Panc1 (cell line): ENCODE data around the gene NKG7. TPM values are rescaled to one million over a fixed set of nuclear protein-coding genes. Genes with fewer than 3 reads are reported as not detected.

Source experiments
- ATAC-seq: fragments of 200-7000 bp; cut with Tn5 transposase; 2 replicates; pipeline ENCODE4 v1.9.1; 2020; ENCODE audit warnings: mild to moderate bottlenecking, moderate library complexity
- BruUV-seq: library from RNA; stranded (reverse); fragments of 400-500 nt; replicated peaks from 2 replicates; lab custom pipeline; 2021; lab: Mats Ljungman, UMichigan
- CTCF ChIA-PET: fragments of 300-600 bp; sonication (Branson Sonifier 250); formaldehyde crosslinking; loops from one replicate; lab custom pipeline; 2022; ENCODE audit warnings: antibody characterized with exemption; lab: Charles Lee
- POLR2A ChIA-PET: fragments of 300-600 bp; sonication (Branson Sonifier 250); formaldehyde crosslinking; loops from one replicate; lab custom pipeline; 2022; ENCODE audit warnings: antibody characterized with exemption; lab: Charles Lee
- DNase-seq: peaks from one replicate; pipeline ENCODE4 v3.0.0-alpha.2; 2010; ENCODE audit warnings: low read depth, low spot score
- H3K27ac ChIP-seq: 2 replicates; pipeline ENCODE4 v1.5.1; 2011; ENCODE audit warnings: mild to moderate bottlenecking, low read length, inconsistent platforms
- H3K27me3 ChIP-seq: fragments of 200-500 bp; sonication (Bioruptor generic); 2 replicates; pipeline ENCODE4 v1.6.0; 2014; ENCODE audit warnings: low read length, inconsistent platforms; ENCODE audit not compliant: control insufficient read depth, insufficient read depth
- H3K36me3 ChIP-seq: fragments of 200-500 bp; sonication (Bioruptor generic); 2 replicates; pipeline ENCODE4 v1.5.1; 2014; ENCODE audit warnings: inconsistent platforms, mild to moderate bottlenecking, low read length, moderate library complexity; ENCODE audit not compliant: control insufficient read depth, insufficient read depth
- H3K4me1 ChIP-seq: 2 replicates; pipeline ENCODE4 v1.5.1; 2011; ENCODE audit warnings: inconsistent platforms, mild to moderate bottlenecking, low read length, moderate library complexity; ENCODE audit not compliant: control insufficient read depth, insufficient read depth
- H3K4me3 ChIP-seq, 2 experiments: 2 replicates each; pipeline ENCODE4 v1.5.1; 2011 to 2012; ENCODE audit warnings: low read depth in 2 of 2, low read length in 2 of 2, mild to moderate bottlenecking in 2 of 2, inconsistent platforms in 1 of 2, moderate library complexity in 1 of 2
- H3K9me3 ChIP-seq: fragments of 200-500 bp; sonication (Bioruptor generic); 2 replicates; pipeline ENCODE4 v1.5.1; 2014; ENCODE audit warnings: low read depth, mild to moderate bottlenecking, inconsistent platforms, low read length, moderate library complexity; ENCODE audit not compliant: control insufficient read depth, insufficient read depth
- POLR2AphosphoS5 ChIP-seq: IDR thresholded peaks from 2 replicates; pipeline ENCODE4 v1.6.1; 2012; ENCODE audit warnings: mild to moderate bottlenecking, low read depth, low read length, moderate library complexity
- SIN3A ChIP-seq: IDR thresholded peaks from 2 replicates; pipeline ENCODE4 v1.6.1; 2012; ENCODE audit warnings: low read depth, mild to moderate bottlenecking, low read length, moderate library complexity, borderline replicate concordance; ENCODE audit not compliant: insufficient read depth
- TCF7L2 ChIP-seq: IDR thresholded peaks from 2 replicates; pipeline ENCODE4 v1.6.1; 2011; ENCODE audit warnings: mild to moderate bottlenecking, low read depth, low read length, inconsistent platforms
- in situ Hi-C: cut with HindIII; loops from 2 replicates; pipeline ENCODE4 v1.10.0; 2016; ENCODE audit warnings: low sequenced_read_pairs, low pct_unique_long_range_greater_than_20kb
- intact Hi-C: fragments of 100-400 bp; cut with micrococcal nuclease; formaldehyde crosslinking; loops from one replicate; pipeline ENCODE4 v1.10.0; 2022; ENCODE audit not compliant: unreplicated experiment
- total RNA-seq: library from RNA; stranded (reverse); gene quantifications from one replicate; pipeline ENCODE4 v1.2.1, GENCODE V29; 2021; ENCODE audit not compliant: unreplicated experiment
- TF ChIP-seq, protein P1 (sequence below), 2 experiments: IDR thresholded peaks; 2 replicates each; pipeline ENCODE4 v1.6.1; 2011 to 2012; ENCODE audit warnings: low read depth in 2 of 2, control low read depth in 1 of 2, low read length in 1 of 2, mild to moderate bottlenecking in 1 of 2, moderate library complexity in 1 of 2; ENCODE audit not compliant: insufficient read depth in 1 of 2
- TF ChIP-seq, protein P2 (sequence below): fragments of 450-650 bp; IDR thresholded peaks from 2 replicates; pipeline ENCODE4 v1.5.1; 2017; ENCODE audit warnings: mild to moderate bottlenecking

NKG7 gene
- total RNA-seq, 1 experiment from 2014 or later, result 0.23 TPM

DNA sequence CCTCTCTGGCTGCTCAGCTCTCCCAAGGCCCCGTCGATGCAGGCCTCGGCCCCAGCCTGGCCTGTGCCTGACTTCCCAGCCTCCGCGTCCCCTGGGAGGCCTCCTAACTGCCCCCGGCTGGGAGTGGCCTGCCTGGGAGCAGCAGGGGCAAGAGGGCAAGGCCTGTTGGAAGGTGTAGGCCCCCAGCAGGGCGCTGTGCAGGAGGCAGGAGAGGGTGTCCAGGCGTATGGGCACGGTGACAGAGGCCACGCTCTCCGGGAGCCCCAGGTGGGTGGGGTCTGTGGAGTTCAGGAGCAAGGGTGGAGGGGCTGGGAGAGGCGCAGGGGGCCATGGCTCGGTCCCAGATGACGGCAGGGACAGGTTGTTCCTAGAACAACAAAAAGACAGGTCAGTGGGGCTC lies 16.7 kb upstream of the NKG7 start:
- TF ChIP-seq POLR2AphosphoS5 (no peak), TCF7L2 (no peak), SIN3A (no peak)
- TF ChIP-seq, protein P1, sequence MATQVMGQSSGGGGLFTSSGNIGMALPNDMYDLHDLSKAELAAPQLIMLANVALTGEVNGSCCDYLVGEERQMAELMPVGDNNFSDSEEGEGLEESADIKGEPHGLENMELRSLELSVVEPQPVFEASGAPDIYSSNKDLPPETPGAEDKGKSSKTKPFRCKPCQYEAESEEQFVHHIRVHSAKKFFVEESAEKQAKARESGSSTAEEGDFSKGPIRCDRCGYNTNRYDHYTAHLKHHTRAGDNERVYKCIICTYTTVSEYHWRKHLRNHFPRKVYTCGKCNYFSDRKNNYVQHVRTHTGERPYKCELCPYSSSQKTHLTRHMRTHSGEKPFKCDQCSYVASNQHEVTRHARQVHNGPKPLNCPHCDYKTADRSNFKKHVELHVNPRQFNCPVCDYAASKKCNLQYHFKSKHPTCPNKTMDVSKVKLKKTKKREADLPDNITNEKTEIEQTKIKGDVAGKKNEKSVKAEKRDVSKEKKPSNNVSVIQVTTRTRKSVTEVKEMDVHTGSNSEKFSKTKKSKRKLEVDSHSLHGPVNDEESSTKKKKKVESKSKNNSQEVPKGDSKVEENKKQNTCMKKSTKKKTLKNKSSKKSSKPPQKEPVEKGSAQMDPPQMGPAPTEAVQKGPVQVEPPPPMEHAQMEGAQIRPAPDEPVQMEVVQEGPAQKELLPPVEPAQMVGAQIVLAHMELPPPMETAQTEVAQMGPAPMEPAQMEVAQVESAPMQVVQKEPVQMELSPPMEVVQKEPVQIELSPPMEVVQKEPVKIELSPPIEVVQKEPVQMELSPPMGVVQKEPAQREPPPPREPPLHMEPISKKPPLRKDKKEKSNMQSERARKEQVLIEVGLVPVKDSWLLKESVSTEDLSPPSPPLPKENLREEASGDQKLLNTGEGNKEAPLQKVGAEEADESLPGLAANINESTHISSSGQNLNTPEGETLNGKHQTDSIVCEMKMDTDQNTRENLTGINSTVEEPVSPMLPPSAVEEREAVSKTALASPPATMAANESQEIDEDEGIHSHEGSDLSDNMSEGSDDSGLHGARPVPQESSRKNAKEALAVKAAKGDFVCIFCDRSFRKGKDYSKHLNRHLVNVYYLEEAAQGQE (IDR thresholded peaks at IDR 0.05; ENCODE audit: insufficient read depth in 1 of 2, low read depth in 2 of 2, low read length in 1 of 2), result no peak
- TF ChIP-seq, protein P2, sequence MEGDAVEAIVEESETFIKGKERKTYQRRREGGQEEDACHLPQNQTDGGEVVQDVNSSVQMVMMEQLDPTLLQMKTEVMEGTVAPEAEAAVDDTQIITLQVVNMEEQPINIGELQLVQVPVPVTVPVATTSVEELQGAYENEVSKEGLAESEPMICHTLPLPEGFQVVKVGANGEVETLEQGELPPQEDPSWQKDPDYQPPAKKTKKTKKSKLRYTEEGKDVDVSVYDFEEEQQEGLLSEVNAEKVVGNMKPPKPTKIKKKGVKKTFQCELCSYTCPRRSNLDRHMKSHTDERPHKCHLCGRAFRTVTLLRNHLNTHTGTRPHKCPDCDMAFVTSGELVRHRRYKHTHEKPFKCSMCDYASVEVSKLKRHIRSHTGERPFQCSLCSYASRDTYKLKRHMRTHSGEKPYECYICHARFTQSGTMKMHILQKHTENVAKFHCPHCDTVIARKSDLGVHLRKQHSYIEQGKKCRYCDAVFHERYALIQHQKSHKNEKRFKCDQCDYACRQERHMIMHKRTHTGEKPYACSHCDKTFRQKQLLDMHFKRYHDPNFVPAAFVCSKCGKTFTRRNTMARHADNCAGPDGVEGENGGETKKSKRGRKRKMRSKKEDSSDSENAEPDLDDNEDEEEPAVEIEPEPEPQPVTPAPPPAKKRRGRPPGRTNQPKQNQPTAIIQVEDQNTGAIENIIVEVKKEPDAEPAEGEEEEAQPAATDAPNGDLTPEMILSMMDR, result no peak
- H3K9me3 ChIP-seq, result no peaks in the 10 kb centered on the region
- ChIA-PET POLR2A (no interaction called here), CTCF (no interaction called here)
- no TSS peak for BruUV-seq
- H3K4me1 ChIP-seq, result peaks cover 3% of the 10 kb centered on the region
- no peak for ATAC-seq
- no peak overlapping the region for H3K27ac ChIP-seq
- no peak for DNase-seq
- no peaks in the 10 kb centered on the region for H3K36me3 ChIP-seq
- in situ Hi-C loops, result no loop called here
- intact Hi-C loops, result no loop called here
- H3K27me3 ChIP-seq, result no peaks in the 10 kb centered on the region
- no peak overlapping the region for H3K4me3 ChIP-seq

DNA sequence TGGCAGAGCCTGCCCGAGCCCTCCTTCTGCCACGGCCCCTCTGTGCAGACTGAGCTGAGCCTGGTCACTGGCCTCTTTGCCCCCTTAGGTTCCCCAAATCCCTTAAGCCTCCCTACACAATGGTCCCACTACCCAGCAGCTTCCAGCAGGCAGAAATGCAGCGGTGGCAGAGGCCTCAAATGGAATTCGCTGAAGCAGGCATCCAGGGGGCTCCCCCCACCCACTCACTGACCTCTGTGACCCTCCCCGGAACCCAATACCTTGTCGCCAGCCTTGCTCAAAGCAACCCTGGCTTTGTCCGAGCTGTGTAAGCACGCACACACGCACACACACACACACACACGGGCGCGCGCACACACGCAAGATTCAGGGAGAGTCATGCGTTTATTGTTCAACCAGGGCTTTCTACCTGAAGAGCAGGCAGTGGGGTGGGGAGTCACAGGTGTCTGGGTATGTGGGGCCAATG lies 15.5 kb upstream of the NKG7 start, which contains the start of gene LIM2:
Gene LIM2, minus strand, starts transcription at position 51 of the 466 bp plus-strand sequence. CDS start 531 bp downstream, outside the sequence.
- in situ Hi-C loops (no loop called here), intact Hi-C loops (no loop called here)
- no peak for DNase-seq
- no peaks in the 10 kb centered on the region for H3K27me3 ChIP-seq
- ChIA-PET CTCF (interaction anchor here (0.5 kb wide), 1 partner anchor 49 kb away, joined by 7 read pairs; no protein-coding TSS in a partner anchor), POLR2A (no interaction called here)
- no peak for ATAC-seq
- H3K36me3 ChIP-seq, result no peaks in the 10 kb centered on the region
- no peak for TF ChIP-seq TCF7L2
- TF ChIP-seq SIN3A, result no peak
- TF ChIP-seq, protein P2, result no peak
- no peak within 1 kb of the TSS for H3K27ac ChIP-seq
- no TSS peak for BruUV-seq
- no peak within 1 kb of the TSS for H3K4me3 ChIP-seq
- no peaks in the 10 kb centered on the region for H3K9me3 ChIP-seq
- H3K4me1 ChIP-seq, result no peaks in the 10 kb centered on the region
